HL-60/S4 treated with phorbol 12-myristate 13-acetate at 8.2 ng/mL for 4 days and 3 days (cell line): Measurements from ENCODE around the gene CEMIP2.
"Not testable (repeated sequence)": the region's sequence is repeated elsewhere in the genome, so short reads cannot be mapped to it uniquely, and the experiment has no call there.

Experiments used
- in situ Hi-C: fragments of 300-500 bp; cut with MboI; formaldehyde crosslinking; loops from 2 replicates; pipeline ENCODE4 v1.15.0; 2022; ENCODE audit warnings: low sequenced_read_pairs

Gene CEMIP2

GRCh38 chr9:71719088-71719487, 49.2 kb downstream of the CEMIP2 start:
- in situ Hi-C loops: no loop called here

DNA sequence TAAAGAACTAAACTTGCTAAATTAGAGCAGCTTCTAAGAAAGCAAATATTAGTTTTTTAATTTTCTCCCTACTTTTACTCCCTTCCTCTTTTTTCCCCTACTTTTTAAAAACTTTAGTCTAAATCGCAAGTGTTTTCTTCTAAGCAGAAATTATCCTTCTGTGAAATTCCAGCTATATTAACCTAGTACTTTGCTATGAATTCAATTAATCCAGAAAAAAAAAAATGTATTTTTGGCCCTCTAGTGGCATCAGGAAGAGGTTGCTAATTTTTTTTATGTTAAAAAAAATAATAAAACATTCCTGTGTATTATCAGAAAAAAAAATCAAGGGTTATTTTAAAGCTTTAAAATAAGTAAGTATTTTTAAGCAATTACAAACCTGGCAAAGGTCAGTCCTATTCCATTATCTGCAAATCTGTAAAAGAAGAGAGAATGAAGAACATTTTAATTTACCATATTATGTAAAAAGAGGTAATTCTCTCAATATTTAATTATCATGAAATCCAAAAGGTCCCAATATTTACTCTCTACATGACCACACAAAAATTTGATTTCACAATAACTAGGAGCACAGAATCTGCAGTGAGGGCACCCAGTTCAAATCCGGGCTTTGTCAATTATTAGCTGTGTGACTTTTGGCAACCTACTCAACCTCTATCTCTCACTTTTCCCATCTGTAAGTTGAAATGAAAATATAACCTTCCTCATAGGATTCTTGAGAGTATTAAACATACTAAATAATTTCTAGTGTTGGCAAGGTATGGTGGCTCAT, 52.0 kb downstream of the CEMIP2 start:
- in situ Hi-C loops: no loop called here

DNA sequence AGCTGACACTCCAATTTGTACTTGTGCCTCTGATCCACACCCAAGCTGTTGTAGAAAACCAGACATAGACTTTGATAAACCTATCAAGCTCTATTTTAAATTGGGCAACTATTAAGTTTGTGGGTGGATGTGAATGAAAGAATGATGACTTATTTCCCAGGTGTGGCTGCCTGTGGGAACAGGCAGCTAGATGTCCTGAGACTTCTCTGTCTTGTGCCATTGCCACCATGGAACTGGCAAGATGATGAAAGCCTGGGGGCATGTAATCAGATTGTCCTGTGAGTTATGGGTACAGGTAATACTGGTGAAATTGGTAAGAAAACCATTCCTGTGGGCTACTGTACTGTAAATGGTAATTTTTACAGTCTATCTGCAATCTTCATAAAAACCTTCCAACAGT, 57.5 kb downstream of the CEMIP2 start:
- in situ Hi-C loops: no loop called here

GRCh38 chr9:71710201-71710600, 58.1 kb downstream of the CEMIP2 start:
- in situ Hi-C loops: no loop called here

GRCh38 chr9:71709384-71709783, 58.9 kb downstream of the CEMIP2 start:
- in situ Hi-C loops: no loop called here

- in situ Hi-C loops: no loop called here
Observed at GRCh38 chr9:71706176-71706575, 62.1 kb downstream of the CEMIP2 start.

GRCh38 chr9:71704796-71705195, 63.5 kb downstream of the CEMIP2 start:
- in situ Hi-C loops: no loop called here

DNA sequence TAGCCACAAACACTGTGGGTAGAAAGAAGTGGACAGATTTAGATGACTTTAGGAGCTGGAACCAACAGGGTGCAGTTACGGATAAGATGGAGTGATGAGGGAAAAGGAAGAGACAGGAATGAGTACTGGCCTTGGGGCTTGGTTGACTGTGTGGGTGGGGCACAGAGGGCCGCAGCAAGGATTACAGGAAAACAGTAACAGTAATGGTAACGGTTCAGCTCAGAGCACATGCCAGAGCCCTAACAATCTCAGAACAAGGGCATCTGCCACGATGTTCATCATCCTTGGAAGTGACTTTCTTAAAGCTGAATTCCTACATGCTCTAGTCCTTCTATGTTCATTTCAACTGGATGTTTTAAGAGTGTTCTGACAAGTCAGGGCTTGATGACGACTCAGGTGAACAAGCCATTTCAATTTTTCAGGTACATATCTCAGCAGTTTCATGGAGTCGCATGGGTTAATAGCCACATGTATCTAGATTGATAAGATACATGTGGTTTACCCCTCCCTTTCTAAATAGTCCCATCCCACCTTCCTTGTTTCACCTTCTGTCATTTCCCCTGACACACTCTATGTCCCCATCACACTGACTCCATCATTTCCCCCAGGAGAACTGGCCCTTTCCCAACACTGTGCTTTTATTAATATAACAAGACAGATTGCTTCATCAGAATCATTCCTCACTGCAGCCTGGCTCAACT, 65.0 kb downstream of the CEMIP2 start:
- in situ Hi-C loops: no loop called here

GRCh38 chr9:71697882-71698281, 70.4 kb downstream of the CEMIP2 start:
- in situ Hi-C loops: no loop called here

DNA sequence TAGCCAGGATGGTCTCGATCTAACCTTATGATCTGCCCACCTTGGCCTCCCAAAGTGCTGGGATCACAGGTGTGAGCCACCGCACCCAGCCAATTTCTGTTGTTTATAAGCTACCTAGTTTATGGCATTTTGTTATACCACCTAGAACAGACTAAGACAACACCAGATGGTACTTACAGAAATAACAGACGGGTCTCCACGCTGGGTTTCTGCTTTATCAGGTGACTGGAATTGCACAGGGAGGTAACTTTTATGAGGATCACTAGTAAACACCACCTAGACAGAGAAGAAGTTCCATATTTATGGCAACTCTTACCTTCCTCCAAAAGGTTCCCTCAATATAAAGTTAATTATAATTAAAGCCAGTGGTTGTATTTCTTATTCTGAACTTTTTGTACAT, 74.0 kb downstream of the CEMIP2 start:
- in situ Hi-C loops: no loop called here

- in situ Hi-C loops: no loop called here
Observed at GRCh38 chr9:71693607-71694006, 74.7 kb downstream of the CEMIP2 start.

DNA sequence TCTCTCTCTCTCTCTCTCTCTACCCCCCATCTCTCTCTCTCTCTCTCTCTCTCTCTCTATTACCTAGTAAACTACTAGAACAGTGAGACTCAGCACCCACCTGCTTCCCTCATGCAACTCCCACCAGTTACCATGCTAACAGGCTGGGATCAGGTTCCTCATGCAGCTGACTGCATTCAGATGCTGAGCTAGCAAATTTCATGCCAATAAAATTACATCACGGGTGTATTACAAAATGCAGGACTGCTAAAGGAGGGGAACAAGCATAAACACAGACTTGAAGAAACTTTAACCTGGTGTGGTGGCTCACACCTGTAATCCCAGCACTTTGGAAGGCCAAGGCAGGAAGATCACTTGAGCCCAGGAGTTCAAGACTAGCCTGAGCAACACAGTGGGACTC, 76.0 kb downstream of the CEMIP2 start:
- in situ Hi-C loops: no loop called here

DNA sequence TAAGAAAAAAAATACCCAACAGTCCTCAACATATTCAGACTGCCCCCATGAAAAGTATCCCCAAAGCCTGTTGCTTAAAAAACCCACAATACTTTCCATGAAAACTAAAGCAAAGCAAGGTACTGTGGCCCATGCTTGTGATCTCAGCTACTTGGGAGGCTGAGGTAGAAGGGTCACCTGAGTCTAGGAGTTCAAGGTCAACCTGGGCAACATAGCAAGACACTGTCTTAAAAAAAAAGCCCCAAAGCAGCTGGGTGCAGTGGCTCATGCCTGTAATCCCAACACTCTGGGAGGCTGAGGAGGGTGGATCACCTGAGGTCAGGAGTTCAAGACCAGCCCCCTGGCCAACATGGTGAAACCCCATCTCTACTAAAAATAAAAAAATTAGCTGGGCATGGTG, 76.7 kb downstream of the CEMIP2 start:
- in situ Hi-C loops: not testable (repeated sequence)

DNA sequence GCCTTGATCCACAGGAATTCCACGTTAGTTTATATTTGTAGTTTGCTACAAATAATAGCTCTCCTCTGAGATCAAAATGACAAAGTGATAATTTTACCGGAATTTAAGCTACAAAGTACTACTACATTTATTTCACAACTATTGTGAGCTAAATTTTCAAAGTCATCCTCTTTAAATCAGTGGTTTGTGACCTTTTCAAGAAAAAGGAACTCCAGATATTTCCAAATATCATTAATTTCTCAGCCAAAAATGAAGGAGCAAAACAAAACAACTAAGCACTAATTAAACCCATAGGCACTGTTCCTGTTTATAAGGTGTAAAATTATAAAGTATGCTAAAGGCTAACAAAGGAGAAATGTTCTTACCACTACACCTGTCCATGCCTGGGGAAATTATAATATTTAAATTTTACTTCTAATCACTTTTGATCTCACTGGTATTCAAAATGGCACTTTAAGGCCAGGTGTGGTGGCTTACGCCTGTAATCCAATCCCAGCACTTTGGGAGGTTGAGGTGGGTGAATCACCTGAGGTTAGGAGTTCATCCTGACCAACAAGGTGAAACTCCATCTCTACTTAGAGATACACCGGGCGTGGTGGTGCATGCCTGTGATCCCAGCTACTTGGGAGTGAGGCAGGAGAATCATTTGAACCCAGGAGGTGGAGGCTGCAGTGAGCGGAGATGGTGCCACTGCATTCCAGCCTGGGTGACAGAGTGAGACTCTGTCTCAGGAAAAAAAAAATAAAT, 77.5 kb downstream of the CEMIP2 start:
- in situ Hi-C loops: no loop called here

DNA sequence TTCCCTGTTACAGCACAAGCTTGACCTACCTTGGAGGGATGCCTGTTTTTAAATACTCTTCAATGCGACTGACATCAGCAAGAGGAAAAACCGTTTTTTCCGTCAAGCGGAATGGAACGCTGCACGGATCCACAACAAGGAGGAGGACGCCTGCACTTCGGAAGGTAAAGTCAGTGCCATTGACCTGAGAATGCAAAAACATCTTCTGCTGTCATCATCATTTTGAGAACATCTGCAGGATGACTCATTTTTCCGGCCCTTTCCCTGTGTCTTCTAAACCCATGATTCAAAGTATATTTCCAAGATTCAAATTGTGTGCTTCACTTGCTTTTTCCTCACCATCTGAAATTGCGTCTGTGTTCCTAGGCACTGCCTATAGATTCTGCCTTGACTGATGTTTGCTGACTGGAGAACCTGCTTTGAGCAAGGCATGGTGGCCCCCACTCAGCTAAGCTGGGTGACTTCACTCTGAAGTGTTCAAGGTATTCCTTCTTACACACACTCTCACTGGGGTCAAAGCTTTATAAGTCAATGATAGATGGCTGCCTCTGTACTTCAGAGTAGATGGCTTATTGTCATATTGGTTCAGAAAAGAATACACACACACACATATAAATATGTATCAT, 78.1 kb downstream of the CEMIP2 start:
- in situ Hi-C loops: no loop called here

- in situ Hi-C loops: no loop called here
Observed at GRCh38 chr9:71687676-71688075, 80.6 kb downstream of the CEMIP2 start.

DNA sequence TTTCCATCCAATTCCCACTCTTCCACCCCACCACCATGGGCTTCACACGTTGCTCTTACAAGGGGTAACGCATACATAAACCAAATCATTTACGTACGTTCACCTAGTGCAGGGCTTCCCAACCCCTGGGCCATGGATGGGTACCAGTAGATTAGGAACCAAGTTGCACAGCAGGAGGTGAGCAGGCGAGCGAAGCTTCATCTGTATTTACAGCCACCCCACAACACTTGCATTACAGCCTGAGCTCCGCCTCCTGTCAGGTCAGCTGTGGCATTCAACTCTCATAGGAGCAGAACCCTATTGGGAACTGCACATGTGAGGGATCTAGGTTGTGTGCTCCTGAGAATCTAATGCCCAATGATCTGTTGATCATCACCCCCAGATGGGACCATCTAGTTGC, 82.3 kb downstream of the CEMIP2 start:
- in situ Hi-C loops: no loop called here

GRCh38 chr9:71685394-71685793, 82.9 kb downstream of the CEMIP2 start:
- in situ Hi-C loops: no loop called here

DNA sequence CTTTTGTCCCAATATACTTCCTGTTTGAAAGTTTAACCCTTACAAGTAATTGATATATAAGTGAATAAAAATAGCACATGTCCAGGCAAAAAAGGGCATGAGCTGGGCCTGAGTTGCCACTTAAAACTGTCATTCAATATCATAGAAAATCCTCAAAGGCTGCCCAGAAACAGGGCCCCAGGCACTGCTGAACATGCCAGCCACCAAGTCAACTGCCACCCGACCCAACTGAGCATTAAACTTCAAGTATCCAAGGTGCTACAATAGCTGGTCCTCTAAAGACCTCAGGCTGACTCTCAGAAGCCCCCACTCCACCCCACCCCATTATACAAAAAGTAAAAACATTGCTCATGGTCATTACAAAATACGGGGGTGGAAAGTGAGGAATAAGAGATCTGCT, 83.7 kb downstream of the CEMIP2 start:
- in situ Hi-C loops: no loop called here

GRCh38 chr9:71683598-71684235, 84.6 kb downstream of the CEMIP2 start:
- in situ Hi-C loops: no loop called here

GRCh38 chr9:71681708-71682272, 86.5 kb downstream of the CEMIP2 start:
- in situ Hi-C loops: no loop called here
